HEK293 (cell line): ENCODE measurements around the gene DAGLA.

Experiments used
- CTCF ChIA-PET: fragments of 350-600 bp; formaldehyde crosslinking; extraction: SDS; loops from one replicate; lab custom pipeline; 2021; ENCODE audit warnings: antibody characterized with exemption; lab: Yijun Ruan, JAX
- POLR2A ChIA-PET: fragments of 300-600 bp; formaldehyde crosslinking; extraction: SDS; loops from one replicate; lab custom pipeline; 2020; ENCODE audit warnings: antibody characterized with exemption, inconsistent platforms; lab: Yijun Ruan, JAX
- H3K27ac ChIP-seq: fragments of 200-500 bp; sonication (Bioruptor generic); 2 replicates; pipeline ENCODE4 v1.5.1; 2014; ENCODE audit warnings: low read depth, low read length, control low read depth, inconsistent platforms; ENCODE audit errors: extremely low read depth
- H3K36me3 ChIP-seq, 2 experiments: fragments of 200-500 bp in 1 of 2; sonication (Bioruptor generic) in 1 of 2; 1 replicate in 1 of 2; 2 replicates in 1 of 2; pipeline ENCODE4 v1.5.1; 2014 to 2017; ENCODE audit warnings: inconsistent platforms in 2 of 2, low read length in 2 of 2; ENCODE audit not compliant: control insufficient read depth in 2 of 2, insufficient read depth in 1 of 2
- H3K4me1 ChIP-seq: fragments of 200-500 bp; sonication (Bioruptor generic); 2 replicates; pipeline ENCODE4 v1.5.1; 2014; ENCODE audit warnings: mild to moderate bottlenecking, low read length, inconsistent platforms; ENCODE audit not compliant: control insufficient read depth, insufficient read depth
- H3K4me3 ChIP-seq: 2 replicates; pipeline ENCODE4 v1.5.1; 2011; ENCODE audit warnings: low read depth, mild to moderate bottlenecking, control low read depth, low read length, moderate library complexity
- H3K9me3 ChIP-seq: fragments of 200-500 bp; sonication (Bioruptor generic); 2 replicates; pipeline ENCODE4 v1.5.1; 2014; ENCODE audit warnings: low read depth, low read length, inconsistent platforms; ENCODE audit not compliant: control insufficient read depth, insufficient read depth
- AEBP2 ChIP-seq: fragments of 450-650 bp; formaldehyde crosslinking; IDR thresholded peaks from 2 replicates; pipeline ENCODE4 v1.5.1; 2016; ENCODE audit warnings: missing biosample characterization, missing genetic modification characterization, borderline replicate concordance
- EGR2 ChIP-seq: fragments of 450-650 bp; formaldehyde crosslinking; IDR thresholded peaks from 2 replicates; pipeline ENCODE4 v1.5.1; 2016; ENCODE audit warnings: low read depth, missing biosample characterization, missing genetic modification characterization
- HIC1 ChIP-seq: fragments of 450-650 bp; formaldehyde crosslinking; IDR thresholded peaks from 2 replicates; pipeline ENCODE4 v1.5.1; 2016; ENCODE audit warnings: missing biosample characterization, missing genetic modification characterization
- KLF1 ChIP-seq: fragments of 450-650 bp; formaldehyde crosslinking; IDR thresholded peaks from 2 replicates; pipeline ENCODE4 v1.5.1; 2016; ENCODE audit warnings: missing biosample characterization, missing genetic modification characterization
- KLF8 ChIP-seq: fragments of 450-650 bp; formaldehyde crosslinking; IDR thresholded peaks from 2 replicates; pipeline ENCODE4 v1.5.1; 2016; ENCODE audit warnings: missing biosample characterization, missing genetic modification characterization
- KLF9 ChIP-seq: fragments of 450-650 bp; formaldehyde crosslinking; IDR thresholded peaks from 2 replicates; pipeline ENCODE4 v1.5.1; 2016; ENCODE audit warnings: missing biosample characterization, missing genetic modification characterization, low read depth
- SP7 ChIP-seq: fragments of 450-650 bp; formaldehyde crosslinking; IDR thresholded peaks from 2 replicates; pipeline ENCODE4 v1.5.1; 2016; ENCODE audit warnings: missing biosample characterization, missing genetic modification characterization
- WT1 ChIP-seq: fragments of 450-650 bp; formaldehyde crosslinking; IDR thresholded peaks from 2 replicates; pipeline ENCODE4 v1.5.1; 2016; ENCODE audit warnings: missing biosample characterization, missing genetic modification characterization
- ZBTB20 ChIP-seq: fragments of 450-650 bp; formaldehyde crosslinking; IDR thresholded peaks from 2 replicates; pipeline ENCODE4 v1.5.1; 2016; ENCODE audit warnings: missing biosample characterization, missing genetic modification characterization
- ZFHX2 ChIP-seq: fragments of 450-650 bp; formaldehyde crosslinking; conservative IDR thresholded peaks from 2 replicates; pipeline ENCODE4 v1.5.1; 2016; ENCODE audit warnings: missing biosample characterization, missing genetic modification characterization
- ZFP41 ChIP-seq: fragments of 450-650 bp; formaldehyde crosslinking; IDR thresholded peaks from 2 replicates; pipeline ENCODE4 v1.5.1; 2016; ENCODE audit warnings: missing biosample characterization, missing genetic modification characterization, borderline replicate concordance
- ZNF174 ChIP-seq: fragments of 450-650 bp; formaldehyde crosslinking; IDR thresholded peaks from 2 replicates; pipeline ENCODE4 v1.5.0; 2017; ENCODE audit warnings: missing biosample characterization, mild to moderate bottlenecking, missing genetic modification characterization
- ZNF2 ChIP-seq: fragments of 450-650 bp; formaldehyde crosslinking; IDR thresholded peaks from 2 replicates; pipeline ENCODE4 v1.5.1; 2016; ENCODE audit warnings: missing biosample characterization, missing genetic modification characterization
- ZNF239 ChIP-seq: fragments of 450-650 bp; formaldehyde crosslinking; IDR thresholded peaks from 2 replicates; pipeline ENCODE4 v1.5.1; 2016; ENCODE audit warnings: missing biosample characterization, missing genetic modification characterization
- ZNF248 ChIP-seq: fragments of 450-650 bp; formaldehyde crosslinking; IDR thresholded peaks from 2 replicates; pipeline ENCODE4 v1.5.1; 2017; ENCODE audit warnings: missing biosample characterization, missing genetic modification characterization
- ZNF398 ChIP-seq: fragments of 450-650 bp; formaldehyde crosslinking; IDR thresholded peaks from 2 replicates; pipeline ENCODE4 v1.5.1; 2017; ENCODE audit warnings: missing biosample characterization, missing genetic modification characterization
- ZNF664 ChIP-seq: fragments of 450-650 bp; formaldehyde crosslinking; IDR thresholded peaks from 2 replicates; pipeline ENCODE4 v1.5.1; 2016; ENCODE audit warnings: missing biosample characterization, missing genetic modification characterization
- ZNF677 ChIP-seq: fragments of 450-650 bp; IDR thresholded peaks from 2 replicates; pipeline ENCODE4 v1.5.0; 2018; ENCODE audit warnings: missing biosample characterization, mild to moderate bottlenecking, missing genetic modification characterization, moderate library complexity
- ZSCAN30 ChIP-seq: fragments of 450-650 bp; IDR thresholded peaks from 2 replicates; pipeline ENCODE4 v1.5.1; 2018; ENCODE audit warnings: missing biosample characterization, mild to moderate bottlenecking, missing genetic modification characterization, moderate library complexity

The DAGLA gene

GRCh38 chr11:61775106-61775505 lies 94.9 kb downstream of the DAGLA start (continued):
- TF ChIP-seq ZFP41 (tag by site-specific recombination) (no peak), AEBP2 (tag by site-specific recombination) (no peak), ZNF664 (no peak), ZNF239 (tag by site-specific recombination) (no peak), ZNF248 (tag by site-specific recombination) (no peak), ZNF2 (tag by site-specific recombination) (no peak), ZNF174 (tag by site-specific recombination) (no peak), WT1 (tag by site-specific recombination) (no peak)

GRCh38 chr11:61775606-61776554 lies 95.7 kb downstream of the DAGLA start:
- H3K9me3 ChIP-seq = no peaks in the 10 kb centered on the region
- H3K27ac ChIP-seq = no peak overlapping the region
- ChIA-PET CTCF (interaction anchor here (0.7 to 2.0 kb wide), 6 partner anchors 13 to 615 kb away, joined by 3 to 11 read pairs (median 6); no protein-coding TSS in a partner anchor), POLR2A (no interaction called here)
- no peak overlapping the region for H3K4me3 ChIP-seq
- H3K4me1 ChIP-seq = no peaks in the 10 kb centered on the region
- TF ChIP-seq ZFHX2 (tag by site-specific recombination) (peak; percentile 100), SP7 (tag by site-specific recombination) (no peak), EGR2 (peak; percentile 99), KLF1 (tag by site-specific recombination) (peak; percentile 98), KLF9 (tag by site-specific recombination) (peak; percentile 39; the same call in 1 of the 2 replicates), ZNF398 (tag by site-specific recombination) (peak; percentile 66; the same call in 1 of the 2 replicates), ZNF677 (tag by site-specific recombination) (no peak), HIC1 (tag by site-specific recombination) (peak; percentile 26; the same call in 1 of the 2 replicates), KLF8 (peak; percentile 57; the same call in 1 of the 2 replicates), ZBTB20 (no peak), AEBP2 (tag by site-specific recombination) (no peak), ZSCAN30 (tag by site-specific recombination) (no peak)
- peaks cover 0 to 4% of the 10 kb centered on the region in 2 experiments; a peak in 1 of 3 replicates for H3K36me3 ChIP-seq
